GM12878 (cell line): ENCODE results near the gene FNDC3B. TPM values are rescaled to one million over a fixed set of nuclear protein-coding genes. Genes with fewer than 3 reads are reported as not detected.

Source experiments
- ATAC-seq: fragments of 200-7000 bp; cut with Tn5 transposase; 3 replicates; pipeline ENCODE4 v1.9.1; 2020; ENCODE audit warnings: mild to moderate bottlenecking, moderate library complexity
- BruUV-seq: library from RNA; stranded (reverse); fragments of 400-500 nt; replicated peaks from 2 replicates; lab custom pipeline; 2021; lab: Mats Ljungman, UMichigan
- CTCF ChIA-PET: fragments of 300-600 bp; sonication (Branson Sonifier 250); formaldehyde crosslinking; extraction: SDS; loops from one replicate; lab custom pipeline; 2021; ENCODE audit warnings: inconsistent platforms; lab: Yijun Ruan, JAX
- POLR2A ChIA-PET: fragments of 350-600 bp; formaldehyde crosslinking; extraction: SDS; loops from one replicate; lab custom pipeline; 2021; ENCODE audit warnings: inconsistent platforms; lab: Charles Lee
- RAD21 ChIA-PET: fragments of 300-600 bp; sonication (Branson Sonifier 250); formaldehyde crosslinking; loops from one replicate; lab custom pipeline; 2023; ENCODE audit warnings: antibody characterized with exemption; ENCODE audit not compliant: unreplicated experiment; lab: Charles Lee
- SMC1A ChIA-PET: fragments of 300-600 bp; sonication (Branson Sonifier 250); formaldehyde crosslinking; loops from one replicate; lab custom pipeline; 2023; ENCODE audit not compliant: unreplicated experiment, uncharacterized antibody; lab: Charles Lee
- DNase-seq: peaks from one replicate; pipeline ENCODE4 v3.0.0-alpha.2; 2011; ENCODE audit warnings: low read depth, low spot score
- FAIRE-seq: peaks from 3 replicates; lab custom pipeline; 2011; peaks lifted over from hg19 to GRCh38; lab: Jason Lieb, UNC
- H2AFZ ChIP-seq: 2 replicates; pipeline ENCODE4 v1.6.0; 2011; ENCODE audit warnings: low read depth, low read length, control low read depth; ENCODE audit not compliant: control insufficient read depth
- H3K27ac ChIP-seq: 2 replicates; pipeline ENCODE4 v1.5.1; 2011; ENCODE audit warnings: control low read depth; ENCODE audit not compliant: control insufficient read depth, insufficient read depth
- H3K27me3 ChIP-seq, 2 experiments: replicated peaks in 1 of 2; 2 replicates each; pipeline versions ENCODE4 v1.6.0 to v1.6.1; 2011; ENCODE audit warnings: low read length in 1 of 2; ENCODE audit not compliant: control insufficient read depth in 2 of 2, insufficient read depth in 2 of 2
- H3K36me3 ChIP-seq, 2 experiments: 2 replicates each; pipeline ENCODE4 v1.5.1; 2011; ENCODE audit warnings: low read length in 1 of 2; ENCODE audit not compliant: control insufficient read depth in 2 of 2, insufficient read depth in 2 of 2
- H3K4me1 ChIP-seq: 2 replicates; pipeline ENCODE4 v1.6.1; 2011; ENCODE audit warnings: mild to moderate bottlenecking, low read length, moderate library complexity, mixed read lengths; ENCODE audit not compliant: control insufficient read depth, insufficient read depth
- H3K4me2 ChIP-seq: 2 replicates; pipeline ENCODE4 v1.6.0; 2011; ENCODE audit warnings: control low read depth; ENCODE audit not compliant: control insufficient read depth, insufficient read depth
- H3K4me3 ChIP-seq: fragments of 200-600 bp; sonication (generic); 2 replicates; pipeline ENCODE4 v1.5.1; 2016
- H3K79me2 ChIP-seq: 2 replicates; pipeline ENCODE4 v1.6.0; 2011; ENCODE audit warnings: low read length; ENCODE audit not compliant: control insufficient read depth, insufficient read depth
- H3K9ac ChIP-seq: 2 replicates; pipeline ENCODE4 v1.8.0; 2011; ENCODE audit warnings: low read length, control low read depth, mixed read lengths; ENCODE audit not compliant: control insufficient read depth, insufficient read depth
- H3K9me3 ChIP-seq: replicated peaks from 3 replicates; pipeline ENCODE4 v1.5.1; 2011; ENCODE audit warnings: mild to moderate bottlenecking, low read length; ENCODE audit not compliant: control insufficient read depth, insufficient read depth
- H4K20me1 ChIP-seq: 2 replicates; pipeline ENCODE4 v1.6.0; 2011; ENCODE audit not compliant: control insufficient read depth, insufficient read depth
- ATF3 ChIP-seq: IDR thresholded peaks from 2 replicates; pipeline ENCODE4 v1.6.1; 2011; ENCODE audit warnings: low read depth, mild to moderate bottlenecking, low read length, moderate library complexity, borderline replicate concordance; ENCODE audit errors: extremely low read depth
- BCL11A ChIP-seq: IDR thresholded peaks from 2 replicates; pipeline ENCODE4 v1.6.1; 2011; ENCODE audit warnings: low read depth, low read length
- BHLHE40 ChIP-seq, 2 experiments: fragments of 450-650 bp in 1 of 2; IDR thresholded peaks; 2 replicates each; pipeline ENCODE4 v1.6.1; 2011 to 2017; ENCODE audit warnings: low read depth in 2 of 2, borderline replicate concordance in 1 of 2, improper control_type of control experiment in 1 of 2, low read length in 1 of 2, mild to moderate bottlenecking in 1 of 2
- CREB1 ChIP-seq: IDR thresholded peaks from 2 replicates; pipeline ENCODE4 v1.6.1; 2012; ENCODE audit warnings: low read depth, mild to moderate bottlenecking, inconsistent platforms
- DPF2 ChIP-seq: fragments of 450-650 bp; IDR thresholded peaks from 2 replicates; pipeline ENCODE4 v1.6.1; 2017; ENCODE audit warnings: mild to moderate bottlenecking
- EZH2 ChIP-seq: IDR thresholded peaks from 2 replicates; pipeline ENCODE4 v1.6.1; 2012; ENCODE audit warnings: low read depth, mild to moderate bottlenecking, control low read depth, inconsistent platforms, low read length, borderline replicate concordance; ENCODE audit not compliant: control insufficient read depth
- GATAD2B ChIP-seq: fragments of 450-650 bp; conservative IDR thresholded peaks from 2 replicates; pipeline ENCODE4 v1.6.1; 2017; ENCODE audit warnings: low read depth, mild to moderate bottlenecking, moderate library complexity
- KAT2A ChIP-seq: conservative IDR thresholded peaks from 2 replicates; pipeline ENCODE4 v1.6.1; 2011; ENCODE audit warnings: low read depth, low read length; ENCODE audit not compliant: control insufficient read depth
- MYB ChIP-seq: fragments of 150-350 bp; IDR thresholded peaks from 2 replicates; pipeline ENCODE4 v1.6.1; 2014; ENCODE audit warnings: mild to moderate bottlenecking, low read depth, low read length, borderline replicate concordance
- NR2C1 ChIP-seq: fragments of 450-650 bp; IDR thresholded peaks from 2 replicates; pipeline ENCODE4 v1.6.1; 2017; ENCODE audit warnings: antibody characterized with exemption, mild to moderate bottlenecking, moderate library complexity
- PRDM15 ChIP-seq: fragments of 450-650 bp; formaldehyde crosslinking; IDR thresholded peaks from 2 replicates; pipeline ENCODE4 v1.4.0; 2020; ENCODE audit warnings: mild to moderate bottlenecking, moderate library complexity
- RCOR1 ChIP-seq: conservative IDR thresholded peaks from 2 replicates; pipeline ENCODE4 v1.6.1; 2012; ENCODE audit warnings: low read depth, low read length, improper control_type of control experiment
- SMAD5 ChIP-seq: IDR thresholded peaks from 2 replicates; pipeline ENCODE4 v1.6.1; 2016; ENCODE audit warnings: antibody characterized with exemption, low read depth
- SMC3 ChIP-seq: IDR thresholded peaks from 2 replicates; pipeline ENCODE4 v1.6.1; 2011; ENCODE audit warnings: low read length, improper control_type of control experiment, borderline replicate concordance
- STAT1 ChIP-seq: fragments of 450-650 bp; conservative IDR thresholded peaks from 2 replicates; pipeline ENCODE4 v1.6.1; 2014; ENCODE audit warnings: antibody characterized with exemption, mild to moderate bottlenecking
- TARDBP ChIP-seq: IDR thresholded peaks from 2 replicates; pipeline ENCODE4 v1.6.1; 2016; ENCODE audit warnings: borderline replicate concordance
- TBL1XR1 ChIP-seq: IDR thresholded peaks from 2 replicates; pipeline ENCODE4 v1.6.1; 2012; ENCODE audit warnings: low read depth, low read length, improper control_type of control experiment
- USF2 ChIP-seq: IDR thresholded peaks from 2 replicates; pipeline ENCODE4 v1.6.1; 2011; ENCODE audit warnings: low read depth, low read length, improper control_type of control experiment, borderline replicate concordance
- YBX1 ChIP-seq: fragments of 450-650 bp; IDR thresholded peaks from 2 replicates; pipeline ENCODE4 v1.6.1; 2016; ENCODE audit warnings: antibody characterized with exemption
- WGBS: methylation state at CpG from one replicate; pipeline ENCODE4 v1.1.6; 2016; ENCODE audit warnings: low lambda C conversion rate; ENCODE audit not compliant: insufficient replicate concordance, insufficient coverage; ENCODE audit errors: missing lambda C conversion rate; 5-methylcytosine and 5-hydroxymethylcytosine counted together
- in situ Hi-C: fragments of 300-500 bp; cut with MboI; formaldehyde crosslinking; loops from 9 replicates; pipeline ENCODE4 v1.14.3; 2018; ENCODE audit warnings: mixed read lengths
- intact Hi-C: fragments of 100-400 bp; cut with micrococcal nuclease; formaldehyde crosslinking; loops from one replicate; pipeline ENCODE4 v1.14.2; 2022; ENCODE audit not compliant: unreplicated experiment
- polyA plus RNA-seq, 11 experiments: library from polyadenylated mRNA; depleted of rRNA in 4 of 11; unstranded in 6 of 11; stranded (reverse) in 5 of 11; fragments of >200 nt; fragmentation: Nextera tagmentation in 4 of 11; fragmentation: Illumina TruSeq in 1 of 11; extraction: Ambion mirVana in 4 of 11; extraction: Trizol in 1 of 11; gene quantifications; 1 replicate in 1 of 11; 2 replicates in 10 of 11; pipeline versions ENCODE4 v1.2.1 to v1.2.3, GENCODE V29; 2011 to 2016; ENCODE audit warnings: inconsistent platforms in 2 of 11, missing spikeins in 2 of 11, low read depth in 1 of 11
- total RNA-seq, 4 experiments: library from RNA; depleted of rRNA in 3 of 4; stranded (reverse); fragments of >200 nt in 3 of 4; fragmentation: Illumina TruSeq in 1 of 4; extraction: Trizol in 1 of 4; gene quantifications; 2 replicates each; pipeline versions ENCODE4 v1.2.1 to v1.2.3, GENCODE V29; 2013 to 2021

Gene FNDC3B
- total and polyA plus RNA-seq, 10 of the 15 experiments (the other 5 are each of a cell fraction or from before 2014, with no cell fraction given): 7.9 to 35.0 (median 18.5) TPM

GRCh38 chr3:172174513-172175253, 135.3 kb downstream of the FNDC3B start (continued):
- no peak for TF ChIP-seq ATF3
- no peak for TF ChIP-seq DPF2
- TF ChIP-seq MYB: no peak
- TF ChIP-seq CREB1: no peak
- TF ChIP-seq BHLHE40 (IDR thresholded peaks at IDR 0.05; ENCODE audit: borderline replicate concordance in 1 of 2, low read depth in 2 of 2, low read length in 1 of 2): no peak
- TF ChIP-seq TBL1XR1: no peak
- no peak for TF ChIP-seq TARDBP
- no peak for TF ChIP-seq USF2

- Histone ChIP-seq H3K9ac (no peak overlapping the region), H4K20me1 (no peaks in the 10 kb centered on the region), H3K4me2 (no peak overlapping the region), H3K36me3 (peaks cover 1 to 17% of the 10 kb centered on the region in 2 experiments; a peak in 3 of 4 replicates), H3K79me2 (peaks cover 36% of the 10 kb centered on the region), H2AFZ (no peak overlapping the region), H3K27me3 (no peaks in the 10 kb centered on the region), H3K9me3 (peaks cover 2% of the 10 kb centered on the region; the same call in 2 of the 3 replicates), H3K4me1 (peaks cover 39% of the 10 kb centered on the region), H3K27ac (no peak overlapping the region), H3K4me3 (no peak overlapping the region)
- CTCF ChIA-PET: interaction anchor here (1.0 kb wide), 1 partner anchor 140 kb away, joined by 3 read pairs; no protein-coding TSS in a partner anchor
- DNase-seq (no peak), FAIRE-seq (no peak), ATAC-seq (no peak)
- SMC1A ChIA-PET: interaction anchor here (1.2 to 23.2 kb wide), 4 partner anchors 7 to 68 kb away, joined by 3 to 441 read pairs (median 7); no protein-coding TSS in a partner anchor
- POLR2A ChIA-PET: interaction anchor here (0.6 to 1.7 kb wide), 4 partner anchors 11 to 44 kb away, joined by 3 to 5 read pairs (median 4); no protein-coding TSS in a partner anchor
- in situ Hi-C loops: no loop called here
- WGBS: 100% methylated on average over 3 of the region's 3 CpGs
- intact Hi-C loops: no loop called here
- RAD21 ChIA-PET: no interaction called here
- BruUV-seq: no TSS peak
- no peak for TF ChIP-seq YBX1
- TF ChIP-seq STAT1: no peak
- no peak for TF ChIP-seq KAT2A
- no peak for TF ChIP-seq PRDM15
- no peak for TF ChIP-seq SMAD5
- TF ChIP-seq RCOR1: no peak
- TF ChIP-seq EZH2: no peak
- no peak for TF ChIP-seq NR2C1
- TF ChIP-seq SMC3: no peak
- no peak for TF ChIP-seq GATAD2B
- TF ChIP-seq BCL11A: no peak
Observed at GRCh38 chr3:172175254-172175599, 135.8 kb downstream of the FNDC3B start.
